HepG2 (cell line): Measurements from ENCODE around the gene RNU6-8. TPM values are rescaled to one million over a fixed set of nuclear protein-coding genes. Genes with fewer than 3 reads are reported as not detected.

Experiments used
- HMG20A ChIP-seq: IDR thresholded peaks from 2 replicates; pipeline ENCODE4 v1.6.1; 2016; ENCODE audit warnings: borderline replicate concordance
- HOXA7 ChIP-seq: sonication (generic); formaldehyde crosslinking; IDR thresholded peaks from 2 replicates; pipeline ENCODE4 v1.8.1; 2022; ENCODE audit warnings: mild to moderate bottlenecking, missing genetic modification reagents, moderate library complexity
- KAT7 ChIP-seq: IDR thresholded peaks from 2 replicates; pipeline ENCODE4 v1.6.1; 2018; ENCODE audit warnings: borderline replicate concordance, missing compliant biosample characterization
- KDM6A ChIP-seq: IDR thresholded peaks from 2 replicates; pipeline ENCODE4 v1.6.1; 2016; ENCODE audit warnings: low read depth
- MIER2 ChIP-seq: IDR thresholded peaks from 2 replicates; pipeline ENCODE4 v1.6.1; 2016; ENCODE audit warnings: missing biosample characterization, missing genetic modification reagents
- NFYB ChIP-seq: sonication (generic); formaldehyde crosslinking; IDR thresholded peaks from 2 replicates; pipeline ENCODE4 v1.4.0; 2020; ENCODE audit warnings: missing genetic modification reagents
- RXRB ChIP-seq: IDR thresholded peaks from 2 replicates; pipeline ENCODE4 v1.6.1; 2016; ENCODE audit warnings: borderline replicate concordance, missing genetic modification reagents, missing compliant biosample characterization
- SCMH1 ChIP-seq: sonication (generic); formaldehyde crosslinking; IDR thresholded peaks from 2 replicates; pipeline ENCODE4 v1.9.0; 2021; ENCODE audit warnings: missing genetic modification reagents, mild to moderate bottlenecking, borderline replicate concordance
- SMARCC2 ChIP-seq: fragments of 450-650 bp; IDR thresholded peaks from 2 replicates; pipeline ENCODE4 v1.6.1; 2017; ENCODE audit warnings: antibody characterized with exemption, mild to moderate bottlenecking
- TBX2 ChIP-seq: sonication (generic); formaldehyde crosslinking; IDR thresholded peaks from 2 replicates; pipeline ENCODE4 v1.5.0; 2020; ENCODE audit warnings: missing genetic modification reagents, mild to moderate bottlenecking, borderline replicate concordance
- TCF7L2 ChIP-seq: IDR thresholded peaks from 2 replicates; pipeline ENCODE4 v1.6.1; 2011; ENCODE audit warnings: mild to moderate bottlenecking, low read depth, low read length, moderate library complexity
- ZFP36 ChIP-seq: fragments of 150-350 bp; IDR thresholded peaks from 2 replicates; pipeline ENCODE4 v1.6.1; 2018; ENCODE audit warnings: borderline replicate concordance, low read length, low read depth; ENCODE audit not compliant: partially characterized antibody
- ZNF225 ChIP-seq: sonication (generic); formaldehyde crosslinking; IDR thresholded peaks from 2 replicates; pipeline ENCODE4 v1.4.0; 2020; ENCODE audit warnings: mild to moderate bottlenecking, missing genetic modification reagents
- ZNF543 ChIP-seq: sonication (generic); formaldehyde crosslinking; IDR thresholded peaks from 2 replicates; pipeline ENCODE4 v1.4.0; 2020; ENCODE audit warnings: mild to moderate bottlenecking, missing genetic modification reagents
- ZNF558 ChIP-seq: sonication (generic); formaldehyde crosslinking; IDR thresholded peaks from 2 replicates; pipeline ENCODE4 v1.9.0; 2022; ENCODE audit warnings: mild to moderate bottlenecking, missing genetic modification reagents, borderline replicate concordance
- ZNF761 ChIP-seq: sonication (generic); formaldehyde crosslinking; conservative IDR thresholded peaks from 2 replicates; pipeline ENCODE4 v1.4.0; 2020; ENCODE audit warnings: mild to moderate bottlenecking, missing genetic modification reagents
- ZNF780A ChIP-seq: sonication (generic); formaldehyde crosslinking; IDR thresholded peaks from 2 replicates; pipeline ENCODE4 v1.8.0; 2022; ENCODE audit warnings: mild to moderate bottlenecking, missing genetic modification reagents, moderate library complexity
- polyA plus RNA-seq, 8 experiments: library from polyadenylated mRNA; depleted of rRNA in 3 of 8; stranded (reverse) in 7 of 8; unstranded in 1 of 8; fragments of >200 nt; fragmentation: Illumina TruSeq in 4 of 8; extraction: Trizol in 4 of 8; gene quantifications; 2 replicates each; pipeline versions ENCODE4 v1.2.1 to v1.2.3, GENCODE V29; 2011 to 2016; ENCODE audit warnings: low read depth in 4 of 8, missing spikeins in 1 of 8, mixed read lengths in 1 of 8; ENCODE audit not compliant: insufficient read depth in 1 of 8
- total RNA-seq, 5 experiments: library from RNA; depleted of rRNA; stranded (reverse); fragments of >200 nt; fragmentation: Illumina TruSeq; extraction: Trizol; gene quantifications; 2 replicates each; pipeline ENCODE4 v1.2.3, GENCODE V29; 2016; ENCODE audit warnings: low read depth in 1 of 5
- TF ChIP-seq, protein P1 (sequence below): sonication (generic); formaldehyde crosslinking; IDR thresholded peaks from 2 replicates; pipeline ENCODE4 v1.4.0; 2020; ENCODE audit warnings: missing genetic modification reagents, borderline replicate concordance
- TF ChIP-seq, protein P2 (sequence below): sonication (generic); formaldehyde crosslinking; IDR thresholded peaks from 2 replicates; pipeline ENCODE4 v1.8.1; 2022; ENCODE audit warnings: mild to moderate bottlenecking, missing genetic modification reagents
- TF ChIP-seq, protein P3 (sequence below): sonication (generic); formaldehyde crosslinking; IDR thresholded peaks from 2 replicates; pipeline ENCODE4 v1.4.0; 2020; ENCODE audit warnings: missing genetic modification reagents
- TF ChIP-seq, protein P4 (sequence below): sonication (generic); formaldehyde crosslinking; IDR thresholded peaks from 2 replicates; pipeline ENCODE4 v1.4.0; 2020; ENCODE audit warnings: missing genetic modification reagents

RNU6-8 gene
- total and polyA plus RNA-seq, 2 of the 13 experiments (the other 11 are each of a cell fraction or from before 2014, with no cell fraction given): under 0.01 TPM; not detected in 1

DNA sequence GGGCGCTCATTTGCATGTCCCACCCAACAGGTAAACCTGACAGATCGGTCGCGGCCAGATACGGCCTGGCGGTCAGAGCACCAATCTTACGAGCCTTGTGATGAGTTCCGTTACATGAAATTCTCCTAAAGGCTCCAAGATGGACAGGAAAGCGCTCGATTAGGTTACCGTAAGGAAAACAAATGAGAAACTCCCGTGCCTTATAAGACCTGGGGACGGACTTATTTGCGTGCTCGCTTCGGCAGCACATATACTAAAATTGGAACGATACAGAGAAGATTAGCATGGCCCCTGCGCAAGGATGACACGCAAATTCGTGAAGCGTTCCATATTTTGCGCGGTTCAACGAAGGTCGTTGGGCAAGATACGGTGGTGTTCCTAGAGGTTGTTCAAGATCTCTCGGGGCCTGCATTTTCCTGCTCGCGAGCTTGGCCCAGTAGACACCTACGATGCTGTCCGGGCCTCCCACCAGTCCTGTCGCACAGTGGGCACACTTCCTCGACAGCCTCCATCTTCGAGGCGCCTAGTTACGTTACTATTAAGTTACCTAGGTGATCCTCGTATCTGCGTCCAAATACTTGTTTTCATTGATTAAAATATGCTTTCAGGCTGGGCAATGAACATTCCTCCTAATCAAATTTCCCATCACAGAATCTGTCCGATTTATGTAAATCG lies 1.1 kb downstream of the RNU6-8 start, which contains the start of gene RNU6-7 (continued):
- TF ChIP-seq, protein P1, sequence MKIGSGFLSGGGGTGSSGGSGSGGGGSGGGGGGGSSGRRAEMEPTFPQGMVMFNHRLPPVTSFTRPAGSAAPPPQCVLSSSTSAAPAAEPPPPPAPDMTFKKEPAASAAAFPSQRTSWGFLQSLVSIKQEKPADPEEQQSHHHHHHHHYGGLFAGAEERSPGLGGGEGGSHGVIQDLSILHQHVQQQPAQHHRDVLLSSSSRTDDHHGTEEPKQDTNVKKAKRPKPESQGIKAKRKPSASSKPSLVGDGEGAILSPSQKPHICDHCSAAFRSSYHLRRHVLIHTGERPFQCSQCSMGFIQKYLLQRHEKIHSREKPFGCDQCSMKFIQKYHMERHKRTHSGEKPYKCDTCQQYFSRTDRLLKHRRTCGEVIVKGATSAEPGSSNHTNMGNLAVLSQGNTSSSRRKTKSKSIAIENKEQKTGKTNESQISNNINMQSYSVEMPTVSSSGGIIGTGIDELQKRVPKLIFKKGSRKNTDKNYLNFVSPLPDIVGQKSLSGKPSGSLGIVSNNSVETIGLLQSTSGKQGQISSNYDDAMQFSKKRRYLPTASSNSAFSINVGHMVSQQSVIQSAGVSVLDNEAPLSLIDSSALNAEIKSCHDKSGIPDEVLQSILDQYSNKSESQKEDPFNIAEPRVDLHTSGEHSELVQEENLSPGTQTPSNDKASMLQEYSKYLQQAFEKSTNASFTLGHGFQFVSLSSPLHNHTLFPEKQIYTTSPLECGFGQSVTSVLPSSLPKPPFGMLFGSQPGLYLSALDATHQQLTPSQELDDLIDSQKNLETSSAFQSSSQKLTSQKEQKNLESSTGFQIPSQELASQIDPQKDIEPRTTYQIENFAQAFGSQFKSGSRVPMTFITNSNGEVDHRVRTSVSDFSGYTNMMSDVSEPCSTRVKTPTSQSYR (CRISPR knock-in tag): peak; percentile 21; the same call in 1 of the 2 replicates
- no peak; the same call in 1 of the 2 replicates for TF ChIP-seq ZNF225 (CRISPR knock-in tag)
- no peak for TF ChIP-seq ZNF558 (CRISPR knock-in tag)
- no peak for TF ChIP-seq ZFP36
- TF ChIP-seq ZNF761 (CRISPR knock-in tag): no peak; the same call in 1 of the 2 replicates
- no peak for TF ChIP-seq RXRB
- TF ChIP-seq SMARCC2: no peak
- TF ChIP-seq HMG20A (CRISPR knock-in tag): no peak
- no peak for TF ChIP-seq TCF7L2
- TF ChIP-seq ZNF543: peak; percentile 19; the same call in 1 of the 2 replicates
- peak; percentile 77; the same call in 1 of the 2 replicates for TF ChIP-seq ZNF780A (CRISPR knock-in tag)
- 0 out of 2 replicates have a peak, but pooled peaks have one; percentile 73 for TF ChIP-seq MIER2 (CRISPR knock-in tag)
- TF ChIP-seq, protein P2, sequence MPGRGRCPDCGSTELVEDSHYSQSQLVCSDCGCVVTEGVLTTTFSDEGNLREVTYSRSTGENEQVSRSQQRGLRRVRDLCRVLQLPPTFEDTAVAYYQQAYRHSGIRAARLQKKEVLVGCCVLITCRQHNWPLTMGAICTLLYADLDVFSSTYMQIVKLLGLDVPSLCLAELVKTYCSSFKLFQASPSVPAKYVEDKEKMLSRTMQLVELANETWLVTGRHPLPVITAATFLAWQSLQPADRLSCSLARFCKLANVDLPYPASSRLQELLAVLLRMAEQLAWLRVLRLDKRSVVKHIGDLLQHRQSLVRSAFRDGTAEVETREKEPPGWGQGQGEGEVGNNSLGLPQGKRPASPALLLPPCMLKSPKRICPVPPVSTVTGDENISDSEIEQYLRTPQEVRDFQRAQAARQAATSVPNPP (CRISPR knock-in tag): peak; percentile 100
- no peak; the same call in 1 of the 2 replicates for TF ChIP-seq TBX2 (CRISPR knock-in tag)
- TF ChIP-seq, protein P3, sequence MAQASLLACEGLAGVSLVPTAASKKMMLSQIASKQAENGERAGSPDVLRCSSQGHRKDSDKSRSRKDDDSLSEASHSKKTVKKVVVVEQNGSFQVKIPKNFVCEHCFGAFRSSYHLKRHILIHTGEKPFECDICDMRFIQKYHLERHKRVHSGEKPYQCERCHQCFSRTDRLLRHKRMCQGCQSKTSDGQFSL (CRISPR knock-in tag): no peak
- no peak; the same call in 1 of the 2 replicates for TF ChIP-seq KDM6A (CRISPR knock-in tag)
- TF ChIP-seq SCMH1: no peak
- TF ChIP-seq KAT7 (CRISPR knock-in tag): peak; percentile 22; the same call in 1 of the 2 replicates
- TF ChIP-seq, protein P4, sequence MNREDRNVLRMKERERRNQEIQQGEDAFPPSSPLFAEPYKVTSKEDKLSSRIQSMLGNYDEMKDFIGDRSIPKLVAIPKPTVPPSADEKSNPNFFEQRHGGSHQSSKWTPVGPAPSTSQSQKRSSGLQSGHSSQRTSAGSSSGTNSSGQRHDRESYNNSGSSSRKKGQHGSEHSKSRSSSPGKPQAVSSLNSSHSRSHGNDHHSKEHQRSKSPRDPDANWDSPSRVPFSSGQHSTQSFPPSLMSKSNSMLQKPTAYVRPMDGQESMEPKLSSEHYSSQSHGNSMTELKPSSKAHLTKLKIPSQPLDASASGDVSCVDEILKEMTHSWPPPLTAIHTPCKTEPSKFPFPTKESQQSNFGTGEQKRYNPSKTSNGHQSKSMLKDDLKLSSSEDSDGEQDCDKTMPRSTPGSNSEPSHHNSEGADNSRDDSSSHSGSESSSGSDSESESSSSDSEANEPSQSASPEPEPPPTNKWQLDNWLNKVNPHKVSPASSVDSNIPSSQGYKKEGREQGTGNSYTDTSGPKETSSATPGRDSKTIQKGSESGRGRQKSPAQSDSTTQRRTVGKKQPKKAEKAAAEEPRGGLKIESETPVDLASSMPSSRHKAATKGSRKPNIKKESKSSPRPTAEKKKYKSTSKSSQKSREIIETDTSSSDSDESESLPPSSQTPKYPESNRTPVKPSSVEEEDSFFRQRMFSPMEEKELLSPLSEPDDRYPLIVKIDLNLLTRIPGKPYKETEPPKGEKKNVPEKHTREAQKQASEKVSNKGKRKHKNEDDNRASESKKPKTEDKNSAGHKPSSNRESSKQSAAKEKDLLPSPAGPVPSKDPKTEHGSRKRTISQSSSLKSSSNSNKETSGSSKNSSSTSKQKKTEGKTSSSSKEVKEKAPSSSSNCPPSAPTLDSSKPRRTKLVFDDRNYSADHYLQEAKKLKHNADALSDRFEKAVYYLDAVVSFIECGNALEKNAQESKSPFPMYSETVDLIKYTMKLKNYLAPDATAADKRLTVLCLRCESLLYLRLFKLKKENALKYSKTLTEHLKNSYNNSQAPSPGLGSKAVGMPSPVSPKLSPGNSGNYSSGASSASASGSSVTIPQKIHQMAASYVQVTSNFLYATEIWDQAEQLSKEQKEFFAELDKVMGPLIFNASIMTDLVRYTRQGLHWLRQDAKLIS (CRISPR knock-in tag): no peak; the same call in 1 of the 2 replicates
- peak; percentile 80; the same call in 1 of the 2 replicates for TF ChIP-seq HOXA7
- peak; percentile 16 for TF ChIP-seq NFYB
